Activated T-cell treated with anti-CD3 and anti-CD28 coated beads for 4 hours (primary cell): Measurements from ENCODE around the gene GSTA3.
"Not testable (repeated sequence)": the region's sequence is repeated elsewhere in the genome, so short reads cannot be mapped to it uniquely, and the experiment has no call there.

Experiments
- DNase-seq: peaks from one replicate; pipeline ENCODE4 v3.0.0-alpha.2; 2020

GSTA3 gene

DNA sequence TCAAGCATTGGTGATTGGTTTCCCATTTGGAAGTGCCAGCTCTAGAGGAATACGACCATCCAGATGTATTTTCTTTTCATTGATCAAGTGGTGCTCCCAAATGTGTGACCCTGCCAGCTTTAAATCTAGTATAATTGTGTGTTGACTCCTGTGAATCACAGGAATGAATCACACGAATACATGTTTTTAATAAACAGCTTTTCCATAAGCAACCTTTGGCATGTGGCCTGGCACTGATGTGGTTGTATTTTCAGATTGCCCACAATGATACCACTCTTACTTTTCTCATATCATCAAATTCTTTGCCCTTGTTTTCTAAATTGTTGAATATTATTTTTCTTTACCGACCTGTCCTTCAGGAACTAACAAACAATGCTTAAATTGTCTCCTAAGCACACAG is 367 bp downstream of the GSTA3 start:
- no peak for DNase-seq

- no peak for DNase-seq
Observed at GRCh38 chr6:52908526-52908925, 972 bp downstream of the GSTA3 start.

DNA sequence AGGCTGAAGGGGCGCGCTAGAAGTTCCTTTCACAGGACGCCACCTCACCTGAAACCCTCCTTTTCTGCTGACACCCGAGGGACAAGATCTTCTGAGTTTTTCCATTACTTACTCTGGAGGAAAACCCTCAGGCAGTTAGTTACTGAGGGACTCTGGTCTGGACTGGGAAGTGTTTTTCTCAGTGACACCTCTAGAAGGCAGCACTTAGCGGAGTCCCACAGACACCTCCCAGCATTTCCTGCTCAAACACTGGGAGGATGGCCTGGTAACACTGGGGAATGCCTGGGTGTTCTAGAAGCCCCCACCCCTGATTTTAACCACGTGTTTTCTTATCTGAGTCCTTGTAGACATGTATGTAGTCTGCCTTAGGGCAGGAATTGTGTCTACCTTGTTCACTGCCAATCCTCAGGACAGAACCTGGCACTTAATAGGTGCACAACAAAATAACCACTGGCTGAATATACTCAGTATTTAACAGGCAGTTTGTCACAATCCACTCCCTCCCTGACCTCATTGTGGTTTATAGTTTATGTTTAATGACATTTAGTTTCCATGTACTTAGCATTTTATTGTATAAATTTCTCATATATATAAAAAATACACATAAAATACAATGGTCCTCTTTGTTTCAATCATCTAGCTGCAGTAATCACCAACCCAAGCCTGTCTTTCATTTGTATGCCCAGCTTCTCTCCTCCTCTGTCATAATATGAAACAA is 4.8 kb downstream of the GSTA3 start:
- DNase-seq: no peak

- no peak for DNase-seq
Observed at GRCh38 chr6:52900536-52900935, 9.0 kb downstream of the GSTA3 start.

DNA sequence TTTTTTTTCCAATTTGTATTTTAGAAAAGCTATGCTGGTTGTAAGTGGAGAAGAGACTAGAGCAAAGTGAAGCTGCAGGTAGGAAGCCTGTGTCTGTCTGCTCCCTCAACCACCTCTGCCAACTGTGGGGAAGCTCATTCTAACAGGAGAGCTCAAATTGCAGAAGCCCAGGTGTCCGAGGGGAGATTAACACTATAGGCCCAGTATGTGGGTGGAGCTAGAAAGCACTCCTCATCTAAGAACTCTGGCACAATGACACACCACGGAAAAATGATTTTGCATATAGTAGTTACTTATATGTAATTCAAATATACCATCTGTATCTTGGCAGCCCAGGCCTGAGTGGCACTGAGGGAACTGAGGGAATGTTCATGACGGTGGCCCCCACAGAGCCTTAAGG is 13.7 kb downstream of the GSTA3 start:
- not testable (repeated sequence) for DNase-seq

DNA sequence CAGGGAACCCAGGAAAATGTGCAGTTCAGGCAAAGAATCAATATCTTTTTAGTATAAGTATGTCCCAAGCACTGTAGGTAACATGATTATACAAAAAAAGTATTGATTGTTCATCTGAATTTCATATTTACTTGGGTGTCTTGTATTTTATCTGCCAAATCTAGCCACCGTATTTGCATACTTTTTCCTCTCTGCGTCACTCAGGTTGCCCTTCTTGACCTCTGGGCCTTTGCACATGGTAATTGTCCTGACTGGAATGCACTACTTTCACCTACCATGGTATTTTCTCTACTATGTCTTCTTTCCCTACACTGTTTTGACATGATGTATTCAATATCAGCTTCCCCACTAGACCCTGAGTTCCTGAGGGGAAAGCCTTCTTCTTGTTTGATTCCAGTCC is 15.2 kb downstream of the GSTA3 start:
- DNase-seq: no peak

GRCh38 chr6:52893803-52894202 is 15.7 kb downstream of the GSTA3 start:
- no peak for DNase-seq

DNA sequence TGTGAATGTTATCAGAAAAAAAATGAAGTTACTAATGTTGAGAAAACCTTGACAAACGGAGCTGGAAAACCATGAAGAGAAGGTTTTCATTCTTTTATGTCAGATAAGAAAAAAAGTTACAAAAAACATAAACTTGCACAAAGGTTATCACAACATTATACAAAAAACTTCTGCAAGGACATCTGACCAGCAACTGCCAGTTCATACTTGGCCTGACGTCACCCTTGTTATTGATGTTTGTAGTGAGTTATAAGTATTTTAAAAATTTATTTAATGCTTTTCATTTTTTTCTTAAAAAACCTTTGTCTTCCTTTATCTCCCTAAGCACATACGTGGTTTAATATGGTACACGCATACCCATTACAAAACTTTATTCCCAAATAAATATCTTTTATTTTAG is 16.3 kb downstream of the GSTA3 start:
- no peak for DNase-seq

DNA sequence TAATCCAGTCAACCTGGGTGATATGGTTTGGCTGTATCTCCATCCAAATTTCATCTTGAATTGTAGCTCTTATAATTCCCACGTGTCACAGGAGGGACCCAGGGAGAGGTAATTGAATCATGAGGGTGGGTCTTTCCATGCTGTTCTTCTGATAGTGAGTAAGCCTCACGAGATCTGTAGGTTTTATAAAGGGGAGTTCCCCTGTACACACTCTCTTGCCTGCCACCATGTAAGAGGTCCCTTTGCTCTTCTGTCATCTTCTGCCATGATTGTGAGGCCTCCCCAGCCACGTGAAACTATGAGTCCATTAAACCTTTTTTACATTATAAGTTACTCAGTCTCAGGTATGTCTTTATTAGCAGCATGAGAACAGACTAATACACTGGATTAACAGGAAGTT is 19.5 kb downstream of the GSTA3 start:
- DNase-seq: no peak

DNA sequence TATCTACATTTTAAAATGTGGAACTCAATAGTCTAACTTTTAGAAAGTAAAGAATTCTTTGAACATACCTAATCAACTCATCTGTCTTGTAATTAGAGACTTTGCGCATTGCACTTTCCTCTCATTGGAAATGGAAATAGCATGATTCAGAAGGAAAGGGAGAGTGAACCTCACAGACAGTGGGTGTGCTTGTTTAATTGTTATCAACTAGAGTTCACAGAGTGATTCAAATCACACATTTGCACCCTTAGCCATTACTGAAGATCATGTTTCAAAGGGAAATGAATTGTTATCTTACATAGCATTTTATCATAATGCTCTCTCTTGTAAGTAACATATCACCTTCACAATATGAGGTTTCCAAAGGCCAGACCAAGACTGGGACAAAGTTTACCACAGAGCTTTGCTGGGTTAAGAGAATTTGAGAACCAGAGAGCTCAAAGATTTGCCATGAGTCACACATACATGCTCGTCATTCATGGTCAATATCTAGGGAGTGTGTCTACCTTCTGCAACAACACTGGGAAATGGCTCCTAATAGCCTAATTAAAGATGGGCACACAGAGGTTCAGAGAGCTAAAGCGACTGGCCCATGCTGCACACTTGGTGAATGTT is 21.5 kb downstream of the GSTA3 start:
- DNase-seq: no peak

GRCh38 chr6:52881996-52882841 is 27.3 kb downstream of the GSTA3 start:
- DNase-seq: peak; percentile 54

- DNase-seq: no peak
Observed at GRCh38 chr6:52881662-52881995, 27.9 kb downstream of the GSTA3 start.

- no peak for DNase-seq
Observed at GRCh38 chr6:52877786-52878185, 31.7 kb downstream of the GSTA3 start.

DNA sequence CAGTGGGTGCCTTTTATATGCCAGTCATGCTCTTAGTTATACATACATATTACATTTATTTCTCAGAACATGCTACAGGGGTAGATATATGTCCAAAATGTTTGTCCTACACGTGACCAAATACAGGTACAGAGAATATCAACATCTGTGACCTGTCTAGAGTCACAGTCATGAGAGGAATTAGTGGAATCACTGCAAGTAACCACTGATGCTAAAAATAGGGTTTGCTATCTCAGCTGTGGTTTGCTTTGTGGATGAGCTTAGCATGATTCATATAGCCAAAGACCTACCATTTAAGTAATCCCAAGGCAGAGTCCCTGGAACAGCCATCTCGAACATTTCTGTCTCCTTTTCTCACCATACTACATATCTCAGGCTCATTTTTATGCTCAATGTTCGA is 32.3 kb downstream of the GSTA3 start:
- DNase-seq: no peak

DNA sequence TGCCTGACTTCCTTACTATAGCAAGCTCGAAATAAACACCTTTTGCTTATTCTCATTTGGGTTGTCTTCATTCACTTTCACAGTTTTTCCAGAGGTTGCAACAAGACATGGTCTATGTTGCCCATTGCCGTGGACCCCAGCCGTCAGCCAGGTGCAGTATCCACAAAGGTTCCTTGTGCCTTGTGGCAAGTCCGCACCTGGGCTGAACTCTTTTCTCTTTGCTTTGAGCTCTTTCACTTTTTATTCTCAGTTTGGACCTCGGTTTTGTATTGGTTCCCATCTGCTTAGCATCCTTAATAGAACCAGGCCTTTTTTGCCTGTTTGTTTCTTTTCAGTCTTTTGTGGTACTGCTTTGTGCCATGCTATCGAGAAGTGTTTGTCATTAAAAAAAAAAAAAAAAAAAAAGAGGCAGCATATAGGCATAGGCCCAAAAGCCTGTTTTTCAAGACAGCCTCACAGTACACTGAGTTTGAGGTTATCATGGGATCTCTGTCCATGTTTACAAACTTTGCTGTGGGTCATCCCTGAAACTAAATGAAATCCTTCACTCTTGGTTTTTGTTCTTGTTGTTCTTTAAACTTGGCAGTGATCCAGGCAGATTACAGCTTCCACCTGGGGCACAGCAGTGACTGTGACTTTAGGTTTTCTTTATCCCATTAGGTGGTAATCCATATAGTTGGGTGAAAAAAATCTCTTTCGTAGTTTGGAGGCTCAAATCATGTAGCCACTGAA is 33.3 kb downstream of the GSTA3 start:
- no peak for DNase-seq

DNA sequence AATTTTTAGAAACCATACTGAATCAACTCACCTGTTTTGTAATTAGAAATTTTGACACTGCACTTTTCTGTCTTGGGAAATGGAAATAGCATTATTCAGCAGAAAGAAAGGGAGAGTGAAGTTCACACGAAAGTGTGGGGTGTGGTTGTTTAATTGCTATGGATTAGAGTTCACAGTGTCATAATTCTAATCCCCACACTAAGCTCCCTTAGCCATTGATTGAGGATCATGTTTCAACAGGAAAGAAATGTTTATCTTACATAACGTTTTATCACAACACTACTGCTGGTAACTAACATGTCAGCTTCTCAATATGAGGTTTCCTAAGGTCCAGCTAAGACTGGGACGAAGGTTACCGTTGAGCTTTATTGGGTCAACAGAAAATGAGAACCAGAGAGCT is 37.5 kb downstream of the GSTA3 start:
- DNase-seq: no peak

DNA sequence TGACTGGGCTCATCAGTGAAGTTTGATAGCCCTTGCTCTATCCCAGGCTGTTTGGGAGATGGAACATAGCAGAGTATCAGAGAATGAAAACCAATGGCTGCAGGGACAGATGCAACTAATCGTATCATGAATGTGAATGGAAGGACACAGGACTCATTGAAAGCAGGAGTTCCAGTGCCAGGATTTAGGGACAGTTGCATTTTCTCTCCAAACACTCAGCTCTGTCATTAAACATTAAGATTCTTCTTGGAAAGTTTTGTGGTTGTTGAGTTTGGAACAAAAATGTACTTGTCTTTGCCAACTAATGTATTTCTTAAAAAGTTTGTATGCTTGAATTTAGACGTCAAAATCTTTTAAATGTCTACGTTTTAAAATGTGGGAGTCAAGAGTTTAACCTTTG is 37.9 kb downstream of the GSTA3 start:
- no peak for DNase-seq

GRCh38 chr6:52870335-52871091 is 39.0 kb downstream of the GSTA3 start:
- DNase-seq: not testable (repeated sequence)

DNA sequence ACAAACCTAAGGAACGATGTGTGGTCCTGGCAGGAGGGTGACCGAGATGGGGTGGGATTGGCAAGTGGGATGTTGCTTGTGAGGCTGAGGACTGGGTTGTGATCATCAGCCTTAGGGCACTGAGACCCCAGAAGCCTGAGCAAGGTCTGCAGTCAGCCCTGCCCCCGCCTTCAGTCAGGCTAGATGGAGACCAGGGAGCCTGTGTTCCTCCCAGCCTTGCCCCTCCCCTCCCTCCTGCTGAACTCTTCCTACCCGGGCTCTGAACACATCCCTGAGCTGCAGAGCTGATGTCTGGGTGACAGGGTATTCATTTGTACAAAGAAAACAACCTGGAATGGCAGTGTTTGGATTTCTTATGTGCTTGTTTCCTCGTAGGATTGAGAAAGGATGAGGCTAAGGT is 40.6 kb downstream of the GSTA3 start:
- not testable (repeated sequence) for DNase-seq

DNA sequence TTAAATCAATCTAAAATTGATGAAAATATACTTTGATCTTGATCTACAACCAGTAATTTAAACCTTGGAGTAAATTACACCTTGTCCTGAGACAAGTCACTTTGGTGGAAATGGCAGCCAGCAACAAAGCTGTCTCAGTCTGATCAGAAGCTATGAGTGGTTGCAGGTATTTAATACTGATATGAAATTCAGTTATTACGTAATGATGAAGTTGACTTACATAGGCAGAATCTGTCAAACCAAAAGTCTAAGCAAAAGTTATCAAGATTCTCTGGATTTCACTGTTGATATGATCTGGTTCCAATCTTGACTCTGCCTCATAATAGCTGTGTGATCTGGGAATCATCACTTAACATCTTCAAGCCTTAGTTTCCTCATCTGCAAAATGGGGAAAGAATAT is 41.3 kb downstream of the GSTA3 start:
- no peak for DNase-seq

GRCh38 chr6:52861151-52861550 is 48.3 kb downstream of the GSTA3 start:
- not testable (repeated sequence) for DNase-seq

DNA sequence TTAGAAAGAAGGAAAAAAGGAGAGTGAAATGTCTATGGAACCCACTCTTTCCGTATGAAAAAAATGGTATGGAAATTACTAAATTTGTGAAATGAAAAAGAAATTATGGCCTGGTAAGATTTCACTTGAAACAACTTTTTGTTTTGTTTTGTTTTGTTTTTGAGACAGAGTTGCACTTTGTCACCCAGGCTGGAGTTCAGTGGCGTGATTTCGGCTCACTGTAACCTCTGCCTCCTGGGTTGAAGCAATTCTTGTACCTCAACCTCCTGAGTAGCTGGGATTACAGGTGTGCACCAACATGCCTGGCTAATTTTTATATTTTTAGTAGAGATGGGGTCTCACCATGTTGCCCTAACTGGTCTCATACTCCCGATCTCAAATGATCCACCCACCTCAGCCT is 51.1 kb downstream of the GSTA3 start:
- no peak for DNase-seq

GRCh38 chr6:52856137-52856536 is 53.4 kb downstream of the GSTA3 start:
- not testable (repeated sequence) for DNase-seq
